ENCODE measurements around the gene OR4B1. TPM values are rescaled to one million over a fixed set of nuclear protein-coding genes. Genes with fewer than 3 reads are reported as not detected.

Gene OR4B1
- total and polyA plus RNA-seq, 2 experiments from 2014 or later = not detected

DNA sequence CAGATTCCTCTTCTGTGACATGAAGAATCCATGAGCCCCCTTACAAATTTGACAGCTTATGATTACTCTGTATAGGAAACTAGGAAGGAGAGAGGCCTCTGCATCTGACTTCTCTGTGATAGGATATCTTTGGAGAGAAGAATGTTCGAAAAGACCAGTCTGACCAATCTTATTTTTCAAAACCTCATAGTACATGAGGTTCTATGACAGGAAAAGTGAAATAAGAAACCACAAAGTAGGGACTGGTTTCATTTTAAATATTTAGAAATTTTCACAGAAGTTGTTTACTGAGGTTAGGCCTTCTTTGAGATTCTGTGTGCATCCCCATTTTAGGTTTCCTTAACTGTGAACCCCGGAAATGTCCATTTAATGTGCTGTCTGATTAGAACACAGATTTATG is 45.0 kb downstream of the OR4B1 start (continued):
- TF ChIP-seq REST (IDR thresholded peaks at IDR 0.05; ENCODE audit: unreplicated experiment) (no peak), JUNB (IDR thresholded peaks at IDR 0.05; ENCODE audit: unreplicated experiment) (no peak), EZH2phosphoT487 (IDR thresholded peaks at IDR 0.05; ENCODE audit: unreplicated experiment) (no peak), CREB1 (CRISPR knock-in tag; IDR thresholded peaks at IDR 0.05; ENCODE audit: low read depth) (no peak), STAT1 (IDR thresholded peaks at IDR 0.05; ENCODE audit: unreplicated experiment) (no peak), NANOG (IDR thresholded peaks at IDR 0.05; ENCODE audit: borderline replicate concordance) (no peak)
- TF ChIP-seq, protein P1, sequence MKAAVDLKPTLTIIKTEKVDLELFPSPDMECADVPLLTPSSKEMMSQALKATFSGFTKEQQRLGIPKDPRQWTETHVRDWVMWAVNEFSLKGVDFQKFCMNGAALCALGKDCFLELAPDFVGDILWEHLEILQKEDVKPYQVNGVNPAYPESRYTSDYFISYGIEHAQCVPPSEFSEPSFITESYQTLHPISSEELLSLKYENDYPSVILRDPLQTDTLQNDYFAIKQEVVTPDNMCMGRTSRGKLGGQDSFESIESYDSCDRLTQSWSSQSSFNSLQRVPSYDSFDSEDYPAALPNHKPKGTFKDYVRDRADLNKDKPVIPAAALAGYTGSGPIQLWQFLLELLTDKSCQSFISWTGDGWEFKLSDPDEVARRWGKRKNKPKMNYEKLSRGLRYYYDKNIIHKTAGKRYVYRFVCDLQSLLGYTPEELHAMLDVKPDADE (IDR thresholded peaks at IDR 0.05) = no peak

DNA sequence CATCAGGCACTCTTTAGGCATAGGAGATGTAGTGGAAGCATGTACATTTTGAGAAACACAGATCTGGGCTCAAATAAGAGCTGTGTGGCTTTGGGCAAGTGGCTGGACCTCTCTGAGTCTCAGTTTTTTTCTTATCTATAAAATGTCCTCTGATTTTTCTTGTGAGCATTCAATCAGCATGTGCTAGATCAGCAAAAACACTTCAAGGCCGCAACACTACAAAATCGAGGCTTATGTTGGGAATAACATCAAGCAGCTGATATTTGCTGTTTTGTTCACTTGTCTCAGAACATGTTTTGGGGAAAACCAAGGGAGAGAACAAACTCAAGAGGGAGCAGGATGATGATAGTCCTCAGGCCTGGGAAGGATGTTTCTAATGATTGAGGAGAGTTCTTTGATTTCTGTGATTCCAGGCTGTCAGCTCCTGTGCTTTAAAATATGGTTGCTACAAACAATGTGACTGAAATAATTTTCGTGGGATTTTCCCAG is 46.9 kb downstream of the OR4B1 start, which contains the start of gene OR4X1:
TSS of gene OR4X1 (plus strand) at position 439 of the 489 bp plus-strand sequence. CDS start at position 439, 0 bp downstream.
- peaks cover 25% of the 10 kb centered on the region for H3K36me3 Mint-ChIP-seq (ENCODE audit: low read depth)
- Histone ChIP-seq H3K4me2 (no peak within 1 kb of the TSS), H3K36me3 (ENCODE audit: insufficient read depth) (no peaks in the 10 kb centered on the region; the same call in 1 of the 2 replicates), H3F3A (replicated peaks; ENCODE audit: low read depth) (no peaks in the 10 kb centered on the region), H3K4me1 (ENCODE audit: insufficient read depth) (no peaks in the 10 kb centered on the region), H3K27me3 (ENCODE audit: insufficient read depth) (peaks cover 3% of the 10 kb centered on the region; the same call in 1 of the 2 replicates), H3K79me2 (replicated peaks; ENCODE audit: insufficient read depth) (no peaks in the 10 kb centered on the region), H3K4me3 (no peak within 1 kb of the TSS), H3K27ac (ENCODE audit: low read depth) (no peak within 1 kb of the TSS), H3K9me2 (ENCODE audit: insufficient read depth) (no peaks in the 10 kb centered on the region), H4K20me1 (replicated peaks; ENCODE audit: insufficient read depth) (no peaks in the 10 kb centered on the region), H2AFZ (no peak within 1 kb of the TSS)
- peaks cover 4% of the 10 kb centered on the region for H3K27me3 Mint-ChIP-seq (ENCODE audit: insufficient read depth, low read depth, poor library complexity)
- H3K27ac Mint-ChIP-seq = no peak within 1 kb of the TSS
- no peaks in the 10 kb centered on the region for H3K4me1 Mint-ChIP-seq
- no peak within 1 kb of the TSS for H3K4me3 Mint-ChIP-seq
- DNase-seq (ENCODE audit: low spot score) (no peak), ATAC-seq (no peak)
- H3K9me3 Mint-ChIP-seq = peaks cover 84% of the 10 kb centered on the region
- no peak for TF ChIP-seq ZNF331 (CRISPR knock-in tag; IDR thresholded peaks at IDR 0.05; ENCODE audit: low read depth)
- no peak for TF ChIP-seq POLR2AphosphoS5 (IDR thresholded peaks at IDR 0.05; ENCODE audit: low read depth)
- TF ChIP-seq JUNB (IDR thresholded peaks at IDR 0.05; ENCODE audit: unreplicated experiment) = no peak
- TF ChIP-seq, protein P2, sequence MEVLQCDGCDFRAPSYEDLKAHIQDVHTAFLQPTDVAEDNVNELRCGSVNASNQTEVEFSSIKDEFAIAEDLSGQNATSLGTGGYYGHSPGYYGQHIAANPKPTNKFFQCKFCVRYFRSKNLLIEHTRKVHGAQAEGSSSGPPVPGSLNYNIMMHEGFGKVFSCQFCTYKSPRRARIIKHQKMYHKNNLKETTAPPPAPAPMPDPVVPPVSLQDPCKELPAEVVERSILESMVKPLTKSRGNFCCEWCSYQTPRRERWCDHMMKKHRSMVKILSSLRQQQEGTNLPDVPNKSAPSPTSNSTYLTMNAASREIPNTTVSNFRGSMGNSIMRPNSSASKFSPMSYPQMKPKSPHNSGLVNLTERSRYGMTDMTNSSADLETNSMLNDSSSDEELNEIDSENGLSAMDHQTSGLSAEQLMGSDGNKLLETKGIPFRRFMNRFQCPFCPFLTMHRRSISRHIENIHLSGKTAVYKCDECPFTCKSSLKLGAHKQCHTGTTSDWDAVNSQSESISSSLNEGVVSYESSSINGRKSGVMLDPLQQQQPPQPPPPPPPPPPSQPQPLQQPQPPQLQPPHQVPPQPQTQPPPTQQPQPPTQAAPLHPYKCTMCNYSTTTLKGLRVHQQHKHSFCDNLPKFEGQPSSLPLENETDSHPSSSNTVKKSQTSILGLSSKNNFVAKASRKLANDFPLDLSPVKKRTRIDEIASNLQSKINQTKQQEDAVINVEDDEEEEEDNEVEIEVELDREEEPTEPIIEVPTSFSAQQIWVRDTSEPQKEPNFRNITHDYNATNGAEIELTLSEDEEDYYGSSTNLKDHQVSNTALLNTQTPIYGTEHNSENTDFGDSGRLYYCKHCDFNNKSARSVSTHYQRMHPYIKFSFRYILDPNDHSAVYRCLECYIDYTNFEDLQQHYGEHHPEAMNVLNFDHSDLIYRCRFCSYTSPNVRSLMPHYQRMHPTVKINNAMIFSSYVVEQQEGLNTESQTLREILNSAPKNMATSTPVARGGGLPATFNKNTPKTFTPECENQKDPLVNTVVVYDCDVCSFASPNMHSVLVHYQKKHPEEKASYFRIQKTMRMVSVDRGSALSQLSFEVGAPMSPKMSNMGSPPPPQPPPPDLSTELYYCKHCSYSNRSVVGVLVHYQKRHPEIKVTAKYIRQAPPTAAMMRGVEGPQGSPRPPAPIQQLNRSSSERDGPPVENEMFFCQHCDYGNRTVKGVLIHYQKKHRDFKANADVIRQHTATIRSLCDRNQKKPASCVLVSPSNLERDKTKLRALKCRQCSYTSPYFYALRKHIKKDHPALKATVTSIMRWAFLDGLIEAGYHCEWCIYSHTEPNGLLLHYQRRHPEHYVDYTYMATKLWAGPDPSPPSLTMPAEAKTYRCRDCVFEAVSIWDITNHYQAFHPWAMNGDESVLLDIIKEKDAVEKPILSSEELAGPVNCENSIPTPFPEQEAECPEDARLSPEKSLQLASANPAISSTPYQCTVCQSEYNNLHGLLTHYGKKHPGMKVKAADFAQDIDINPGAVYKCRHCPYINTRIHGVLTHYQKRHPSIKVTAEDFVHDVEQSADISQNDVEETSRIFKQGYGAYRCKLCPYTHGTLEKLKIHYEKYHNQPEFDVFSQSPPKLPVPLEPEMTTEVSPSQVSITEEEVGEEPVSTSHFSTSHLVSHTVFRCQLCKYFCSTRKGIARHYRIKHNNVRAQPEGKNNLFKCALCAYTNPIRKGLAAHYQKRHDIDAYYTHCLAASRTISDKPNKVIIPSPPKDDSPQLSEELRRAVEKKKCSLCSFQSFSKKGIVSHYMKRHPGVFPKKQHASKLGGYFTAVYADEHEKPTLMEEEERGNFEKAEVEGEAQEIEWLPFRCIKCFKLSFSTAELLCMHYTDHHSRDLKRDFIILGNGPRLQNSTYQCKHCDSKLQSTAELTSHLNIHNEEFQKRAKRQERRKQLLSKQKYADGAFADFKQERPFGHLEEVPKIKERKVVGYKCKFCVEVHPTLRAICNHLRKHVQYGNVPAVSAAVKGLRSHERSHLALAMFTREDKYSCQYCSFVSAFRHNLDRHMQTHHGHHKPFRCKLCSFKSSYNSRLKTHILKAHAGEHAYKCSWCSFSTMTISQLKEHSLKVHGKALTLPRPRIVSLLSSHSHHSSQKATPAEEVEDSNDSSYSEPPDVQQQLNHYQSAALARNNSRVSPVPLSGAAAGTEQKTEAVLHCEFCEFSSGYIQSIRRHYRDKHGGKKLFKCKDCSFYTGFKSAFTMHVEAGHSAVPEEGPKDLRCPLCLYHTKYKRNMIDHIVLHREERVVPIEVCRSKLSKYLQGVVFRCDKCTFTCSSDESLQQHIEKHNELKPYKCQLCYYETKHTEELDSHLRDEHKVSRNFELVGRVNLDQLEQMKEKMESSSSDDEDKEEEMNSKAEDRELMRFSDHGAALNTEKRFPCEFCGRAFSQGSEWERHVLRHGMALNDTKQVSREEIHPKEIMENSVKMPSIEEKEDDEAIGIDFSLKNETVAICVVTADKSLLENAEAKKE (CRISPR knock-in tag; IDR thresholded peaks at IDR 0.05) = no peak
- TF ChIP-seq REST (IDR thresholded peaks at IDR 0.05; ENCODE audit: unreplicated experiment) = no peak
- TF ChIP-seq CREB1 (CRISPR knock-in tag; IDR thresholded peaks at IDR 0.05; ENCODE audit: low read depth) = no peak
- no peak for TF ChIP-seq EZH2phosphoT487 (IDR thresholded peaks at IDR 0.05; ENCODE audit: unreplicated experiment)
- TF ChIP-seq STAT1 (IDR thresholded peaks at IDR 0.05; ENCODE audit: unreplicated experiment) = no peak
